Hematopoietic multipotent progenitor cell treated with erythropoietin and hydrocortisone succinate and interleukin-3 and kit ligand, for 6 days (in vitro differentiated cells): ENCODE data around the gene ST6GALNAC4.
A peak's percentile ranks its signal among the peaks of the same experiment; 100 is the strongest.
"Not testable (repeated sequence)": the region's sequence is repeated elsewhere in the genome, so short reads cannot be mapped to it uniquely, and the experiment has no call there.

Source experiments
- DNase-seq: peaks from one replicate; pipeline ENCODE4 v3.0.0-alpha.2; 2015

Gene ST6GALNAC4

DNA sequence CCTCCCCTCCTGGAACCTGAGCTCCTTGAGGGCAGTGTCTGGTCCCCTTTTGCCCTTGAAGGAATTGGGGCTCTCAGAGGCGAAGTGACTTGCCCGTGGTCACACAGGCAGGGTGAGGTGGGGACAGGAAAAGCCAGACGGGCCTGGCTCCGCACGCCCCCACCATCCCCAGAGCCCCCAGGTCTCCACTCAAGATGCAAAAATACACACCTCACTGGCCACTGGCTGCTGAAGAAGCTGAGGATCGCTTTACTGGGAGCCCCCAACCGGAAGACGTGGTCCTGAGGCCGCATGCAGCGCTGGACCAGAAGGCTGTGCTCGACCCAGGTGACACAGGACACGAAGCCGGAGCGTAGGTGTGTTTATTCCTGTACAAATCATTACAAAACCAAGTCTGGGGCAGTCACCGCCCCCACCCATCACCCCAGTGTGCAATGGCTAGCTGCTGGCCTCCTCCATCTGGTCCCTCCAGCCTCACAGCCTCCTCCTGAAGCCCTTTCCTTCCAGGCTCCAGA, 31.8 kb downstream of the ST6GALNAC4 start:
- DNase-seq, result no peak

- peak; percentile 98 for DNase-seq
Measured at GRCh38 chr9:127884427-127884911, 32.4 kb downstream of the ST6GALNAC4 start.

- DNase-seq, result no peak
Measured at GRCh38 chr9:127883959-127884358, 32.9 kb downstream of the ST6GALNAC4 start.

GRCh38 chr9:127881715-127882114, 35.1 kb downstream of the ST6GALNAC4 start:
- not testable (repeated sequence) for DNase-seq

- DNase-seq, result no peak
Measured at GRCh38 chr9:127880143-127880542, 36.7 kb downstream of the ST6GALNAC4 start.

DNA sequence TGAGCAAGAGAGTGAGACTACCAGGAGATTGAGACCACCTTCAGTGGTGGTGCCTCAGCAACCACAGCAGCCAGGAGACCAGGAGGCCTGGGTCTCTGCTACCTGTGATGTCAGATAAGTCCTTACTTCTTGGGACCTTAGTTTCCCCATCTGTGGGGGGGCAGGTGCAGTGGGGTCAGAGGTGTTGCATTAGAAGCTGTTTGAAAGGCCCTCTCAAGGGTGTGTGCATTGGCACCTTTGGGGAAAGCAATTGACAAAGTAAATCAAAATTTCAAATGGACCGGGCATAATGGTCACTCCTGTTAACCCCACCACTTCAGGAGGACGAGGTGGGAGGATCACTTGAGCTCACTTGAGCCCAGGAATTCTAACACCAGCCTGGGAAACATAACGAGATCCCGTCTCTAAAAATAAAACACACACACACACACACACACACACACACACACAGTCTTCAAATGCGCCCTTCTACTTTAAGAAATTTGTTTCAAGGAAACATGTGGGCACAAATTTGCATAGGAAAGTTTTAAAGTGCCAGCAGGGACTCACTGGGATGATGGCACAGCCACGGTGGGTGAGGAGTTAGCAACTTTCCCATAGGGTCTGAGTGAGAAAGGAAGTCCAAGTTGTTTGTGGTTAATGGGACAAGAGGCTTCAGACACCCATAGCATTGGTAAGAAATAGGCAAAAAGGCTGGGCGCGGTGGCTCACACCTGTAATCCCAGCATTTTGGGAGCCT, 38.0 kb downstream of the ST6GALNAC4 start:
- no peak for DNase-seq

DNA sequence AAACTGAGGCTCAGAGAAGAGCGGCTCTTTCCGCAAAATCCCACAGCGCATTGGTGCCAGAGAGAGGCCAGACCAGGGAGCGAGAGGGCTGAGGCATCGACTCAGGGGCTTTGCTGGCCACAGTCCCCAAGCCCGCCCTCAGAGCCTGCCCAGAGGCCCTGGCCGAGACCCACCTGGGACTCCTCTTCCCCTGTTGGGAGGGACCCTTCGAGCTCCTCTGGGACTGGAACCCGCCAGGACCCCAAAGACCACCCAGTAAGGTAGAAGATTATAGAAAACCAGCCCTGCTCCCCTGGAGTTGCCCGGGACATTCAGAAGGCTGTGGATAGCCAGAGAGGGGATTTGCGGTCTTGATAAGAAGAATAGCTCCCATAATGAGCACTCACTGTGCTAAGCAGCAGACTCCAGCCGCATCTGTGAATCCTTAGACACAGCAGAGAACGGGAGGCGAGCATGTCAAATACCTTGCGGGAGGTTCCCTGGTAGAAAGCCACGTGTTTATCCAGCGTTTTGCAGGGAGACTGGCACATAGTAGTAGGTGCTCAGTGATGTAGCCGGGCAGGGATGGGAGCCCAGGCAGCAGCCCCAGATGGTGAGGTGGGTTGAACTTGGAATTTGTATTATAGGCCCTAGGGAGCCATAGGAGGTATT, 38.7 kb downstream of the ST6GALNAC4 start:
- no peak for DNase-seq

- no peak for DNase-seq
Measured at GRCh38 chr9:127877566-127877998, 39.3 kb downstream of the ST6GALNAC4 start, which contains the start of gene AK1. TSS of gene AK1 (minus strand) at chr9:127877675. CDS start at chr9:127874617, 3,058 bp downstream.

DNA sequence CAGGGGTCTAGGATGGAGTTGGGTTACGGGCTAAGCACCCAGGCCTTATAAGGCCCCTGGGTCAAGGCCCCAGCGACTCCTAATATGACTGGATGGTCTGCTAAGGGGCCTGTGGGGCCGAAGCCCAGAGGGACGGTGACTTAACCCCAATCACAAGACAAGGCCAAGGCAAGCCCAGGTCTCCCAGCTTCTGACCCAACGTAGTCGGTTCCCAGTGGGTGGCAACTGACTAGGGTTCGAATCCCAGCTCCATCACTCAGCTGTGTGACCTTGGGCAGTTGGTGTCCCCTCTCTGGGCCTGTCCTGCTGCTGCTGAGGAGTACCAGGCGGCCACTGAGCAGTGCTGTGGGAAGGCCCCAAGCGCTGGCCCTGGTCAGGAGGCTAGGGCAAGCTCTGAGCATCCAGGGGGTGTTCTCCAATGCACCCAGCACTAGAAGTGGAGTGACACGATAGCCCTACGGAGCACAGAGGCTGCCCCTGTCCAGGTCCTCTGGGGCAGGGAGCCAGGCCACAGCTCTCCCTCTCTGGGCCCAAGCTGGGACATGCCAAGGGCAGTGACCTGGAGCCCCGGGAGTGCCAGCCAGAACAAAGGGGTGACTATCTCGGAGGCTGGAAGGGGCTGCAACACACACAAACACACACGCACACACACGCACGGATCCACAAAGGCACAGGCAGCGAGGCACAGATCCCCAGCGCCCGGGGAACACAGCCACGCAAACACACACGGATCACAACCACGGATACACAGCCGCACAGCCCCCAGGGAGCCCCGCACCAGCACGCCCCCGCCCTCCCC, 39.9 kb downstream of the ST6GALNAC4 start:
- no peak for DNase-seq

DNA sequence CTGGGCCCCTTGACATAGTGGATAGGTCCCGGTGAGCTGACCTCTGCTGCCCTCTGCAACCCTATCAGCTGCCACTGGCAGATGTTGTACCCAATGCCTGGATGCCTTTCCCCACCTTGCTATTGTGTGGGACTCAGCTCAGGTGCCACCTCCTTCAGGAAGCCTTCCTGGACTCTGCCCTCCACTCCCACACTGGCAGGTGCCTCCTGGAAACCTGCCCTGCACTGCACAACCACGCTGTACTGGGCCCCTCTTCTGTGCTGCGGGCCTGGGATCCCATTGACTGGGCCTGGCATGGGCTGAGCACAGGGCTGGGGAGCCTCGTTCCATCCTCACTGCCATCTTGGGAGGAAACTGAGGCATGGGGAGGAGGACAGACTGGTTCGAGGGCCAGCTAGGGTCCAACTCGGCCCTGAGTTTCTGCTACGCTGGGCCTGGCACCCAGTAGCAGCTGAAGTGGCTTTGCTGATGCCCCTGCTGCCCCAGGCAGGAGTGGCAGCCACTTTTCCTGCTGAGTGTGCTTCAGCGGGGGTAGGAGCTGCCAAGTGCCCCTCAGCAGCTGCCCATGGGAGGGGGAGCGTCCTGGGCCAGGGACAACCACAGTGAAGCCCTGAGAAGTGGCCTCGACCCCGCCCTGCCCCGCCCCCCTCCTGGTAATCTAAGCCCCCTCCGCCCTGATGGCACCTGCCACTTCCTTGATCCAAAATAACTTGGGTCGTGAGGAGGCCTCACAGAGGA, 40.6 kb downstream of the ST6GALNAC4 start:
- DNase-seq, result no peak

DNA sequence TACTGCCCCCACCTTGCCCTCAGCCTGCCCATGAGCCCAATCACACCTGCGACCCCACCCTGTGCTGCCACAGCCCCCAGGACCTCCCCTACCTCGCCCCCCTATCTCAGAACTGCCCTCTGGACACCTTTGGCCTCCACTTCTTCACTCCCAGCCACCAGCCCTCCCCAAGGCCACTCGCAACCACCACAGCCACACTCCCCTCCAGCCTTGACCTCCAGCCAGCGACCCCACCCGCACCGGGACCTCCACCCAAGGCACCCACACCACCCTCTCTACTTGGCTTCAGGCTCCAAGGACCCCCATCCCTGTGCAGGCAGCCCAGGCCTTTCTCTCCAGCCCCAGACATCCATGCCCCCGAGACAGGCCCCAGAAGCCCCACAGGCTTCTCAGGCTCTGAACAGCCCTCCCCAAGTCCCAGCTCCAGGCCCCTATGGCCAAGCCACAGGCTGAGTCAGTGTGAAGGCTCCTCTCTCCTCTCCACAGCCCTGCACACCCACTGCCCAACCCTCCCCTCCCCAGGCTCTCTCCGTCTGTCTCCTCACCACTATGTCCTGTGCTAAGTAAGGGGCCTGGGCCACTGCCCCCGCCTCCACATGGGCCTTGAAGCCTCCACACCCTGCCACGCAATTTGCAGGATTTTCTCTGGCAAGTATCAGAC, 41.4 kb downstream of the ST6GALNAC4 start:
- no peak for DNase-seq

DNA sequence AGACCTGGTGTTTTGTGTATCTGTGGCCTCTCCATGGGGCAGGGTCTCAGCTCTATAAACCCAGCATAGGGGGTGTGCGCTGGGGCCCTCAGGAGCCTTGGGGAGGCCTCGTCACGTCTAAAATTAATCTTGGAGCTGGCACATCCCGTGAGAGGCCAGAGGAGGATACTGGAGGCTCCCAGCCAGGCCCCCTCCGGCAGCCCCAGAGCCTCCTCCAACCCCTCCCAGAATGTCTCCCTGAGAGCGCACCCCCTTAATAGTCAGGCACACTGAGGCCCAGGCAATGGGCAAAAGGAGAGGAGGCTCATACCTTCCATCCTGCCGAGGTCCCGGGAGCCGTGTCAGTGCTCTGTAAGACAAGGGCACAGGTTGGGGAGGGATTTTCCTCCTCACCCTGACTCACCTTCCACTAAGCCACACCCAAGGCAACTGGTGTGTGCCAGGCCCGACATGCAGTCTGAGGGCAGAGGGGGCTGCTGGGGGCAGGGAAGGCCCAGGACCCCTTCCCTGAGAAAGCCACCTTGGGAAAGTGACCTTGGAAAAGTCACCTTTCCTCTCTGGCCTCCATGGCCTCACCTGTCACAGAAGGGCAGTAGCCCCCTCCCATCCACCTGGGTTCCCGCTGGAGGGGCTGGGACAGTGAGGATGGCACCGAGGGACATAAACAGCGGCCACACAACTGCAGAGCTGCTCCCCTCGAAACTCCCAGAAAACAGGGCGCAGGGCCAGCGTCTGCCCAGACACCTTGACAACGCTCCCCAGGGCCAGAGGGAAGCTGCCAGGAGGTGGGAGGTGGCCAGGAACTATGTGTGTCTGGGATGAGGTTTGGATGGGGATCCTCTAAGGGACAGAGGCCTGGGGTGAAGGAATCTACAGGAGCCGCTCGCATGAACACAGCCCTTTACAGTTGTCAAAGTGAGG, 42.3 kb downstream of the ST6GALNAC4 start:
- no peak for DNase-seq

GRCh38 chr9:127873886-127874285, 43.0 kb downstream of the ST6GALNAC4 start:
- DNase-seq, result no peak

GRCh38 chr9:127873223-127873691, 43.6 kb downstream of the ST6GALNAC4 start:
- no peak for DNase-seq

- no peak for DNase-seq
Measured at GRCh38 chr9:127872369-127873222, 44.2 kb downstream of the ST6GALNAC4 start.

- DNase-seq, result no peak
Measured at GRCh38 chr9:127871531-127871930, 45.3 kb downstream of the ST6GALNAC4 start.

GRCh38 chr9:127870887-127871286, 46.0 kb downstream of the ST6GALNAC4 start:
- no peak for DNase-seq

DNA sequence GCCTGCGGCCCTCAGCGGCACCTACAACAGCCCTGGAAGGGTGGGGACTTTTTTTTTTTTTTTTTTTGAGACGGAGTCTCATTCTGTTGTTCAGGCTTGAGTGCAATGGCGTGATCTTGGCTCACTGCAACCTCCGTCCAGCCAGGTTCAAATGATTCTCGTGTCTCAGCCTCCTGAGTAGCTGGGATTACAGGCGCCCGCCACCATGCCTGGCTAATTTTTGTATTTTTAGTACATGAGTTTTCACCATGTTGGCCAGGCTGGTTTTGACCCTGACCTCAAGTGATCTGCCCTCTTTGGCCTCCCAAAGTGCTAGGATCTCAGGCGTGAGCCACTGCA, 46.7 kb downstream of the ST6GALNAC4 start:
- not testable (repeated sequence) for DNase-seq

GRCh38 chr9:127869310-127870152, 47.3 kb downstream of the ST6GALNAC4 start:
- peak; percentile 91 for DNase-seq
